Activated T-helper 2 cell treated with anti-CD3 and anti-CD28 coated beads, Interferon-gamma antibody, Interleukin-2, Interleukin-4, amounts not matched to agents 10 μg/mL and 5 μg/mL and 100 μg/mL, durations not matched to agents 14 hours and 24 hours and 36 hours (primary cell): ENCODE results near the gene GCC2. TPM values are rescaled to one million over a fixed set of nuclear protein-coding genes. Genes with fewer than 3 reads are reported as not detected.
"Not testable (repeated sequence)": the region's sequence is repeated elsewhere in the genome, so short reads cannot be mapped to it uniquely, and the experiment has no call there.

Experiments
- DNase-seq: peaks from one replicate; pipeline ENCODE4 v3.0.0; 2021; ENCODE audit warnings: low spot score
- H3K27ac Mint-ChIP-seq: one replicate; pipeline ENCODE4 v1.8.0; 2021; ENCODE audit warnings: mixed read lengths
- H3K27me3 Mint-ChIP-seq: one replicate; pipeline ENCODE4 v1.8.0; 2021; ENCODE audit warnings: low read depth, mixed read lengths
- H3K36me3 Mint-ChIP-seq: one replicate; pipeline ENCODE4 v1.8.0; 2021; ENCODE audit warnings: low read depth, mixed read lengths
- H3K4me1 Mint-ChIP-seq: one replicate; pipeline ENCODE4 v1.8.0; 2021; ENCODE audit warnings: low read depth, mixed read lengths
- H3K4me3 Mint-ChIP-seq: one replicate; pipeline ENCODE4 v1.8.0; 2021; ENCODE audit warnings: low read depth, mild to moderate bottlenecking, moderate library complexity, mixed read lengths
- H3K9me3 Mint-ChIP-seq: one replicate; pipeline ENCODE4 v1.8.0; 2021; ENCODE audit warnings: mixed read lengths
- intact Hi-C: fragments of 100-400 bp; cut with micrococcal nuclease; formaldehyde crosslinking; loops from one replicate; pipeline ENCODE4 v1.15.1; 2023
- total RNA-seq: library from RNA; stranded (reverse); gene quantifications from 2 replicates; pipeline ENCODE4 v1.2.3, GENCODE V29; 2022

The GCC2 gene
- total RNA-seq, 1 donor from 2014 or later = 38.8 TPM

DNA sequence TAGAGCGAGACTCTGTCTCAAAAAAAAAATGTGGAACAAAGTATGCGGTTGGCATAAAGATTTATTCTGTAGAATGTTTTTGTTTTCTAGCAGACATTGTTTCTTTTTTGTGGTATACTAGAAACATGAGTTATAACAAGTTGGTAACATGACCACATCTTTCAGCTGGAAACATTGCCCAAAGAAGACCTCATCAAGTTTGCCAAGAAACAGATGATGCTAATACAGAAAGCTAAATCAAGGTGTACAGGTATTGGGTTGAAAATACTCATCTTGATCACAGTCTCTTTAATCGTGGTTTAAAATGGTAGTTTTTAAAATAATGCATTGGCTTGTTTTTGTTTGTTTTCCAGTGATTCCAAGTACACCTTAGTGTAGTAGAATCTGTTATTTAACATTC is 1.9 kb downstream of the GCC2 start:
- DNase-seq = no peak
- Mint-ChIP-seq H3K27me3 (no peaks in the 10 kb centered on the region), H3K4me3 (no peak overlapping the region), H3K27ac (peak overlapping the region; percentile 3), H3K36me3 (peaks cover 49% of the 10 kb centered on the region), H3K9me3 (no peaks in the 10 kb centered on the region), H3K4me1 (peaks cover 41% of the 10 kb centered on the region)
- intact Hi-C loops = no loop called here

DNA sequence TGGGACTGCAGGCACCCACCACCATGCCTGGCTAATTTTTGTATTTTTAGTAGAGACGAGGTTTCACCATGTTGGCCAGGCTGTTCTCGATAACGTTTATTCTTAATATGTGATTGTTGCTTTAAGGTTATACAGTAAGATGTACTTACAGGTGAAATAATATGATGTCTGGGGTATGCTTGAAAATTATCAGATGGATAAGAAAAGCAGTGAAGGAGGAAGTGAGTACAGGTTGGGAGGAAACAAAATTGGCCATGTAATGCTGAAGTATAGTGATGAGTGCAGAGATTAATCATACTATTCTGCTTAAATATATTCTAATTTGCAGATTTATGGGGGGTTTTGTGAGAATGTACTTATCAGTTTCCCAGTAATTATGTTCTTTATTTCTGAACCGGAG is 3.0 kb downstream of the GCC2 start:
- H3K4me1 Mint-ChIP-seq = peaks cover 44% of the 10 kb centered on the region
- no peak for DNase-seq
- H3K27ac Mint-ChIP-seq = peak overlapping the region; percentile 56
- H3K9me3 Mint-ChIP-seq = peaks cover 1% of the 10 kb centered on the region
- H3K36me3 Mint-ChIP-seq = peaks cover 60% of the 10 kb centered on the region
- intact Hi-C loops = no loop called here
- H3K4me3 Mint-ChIP-seq = no peak overlapping the region
- no peaks in the 10 kb centered on the region for H3K27me3 Mint-ChIP-seq

DNA sequence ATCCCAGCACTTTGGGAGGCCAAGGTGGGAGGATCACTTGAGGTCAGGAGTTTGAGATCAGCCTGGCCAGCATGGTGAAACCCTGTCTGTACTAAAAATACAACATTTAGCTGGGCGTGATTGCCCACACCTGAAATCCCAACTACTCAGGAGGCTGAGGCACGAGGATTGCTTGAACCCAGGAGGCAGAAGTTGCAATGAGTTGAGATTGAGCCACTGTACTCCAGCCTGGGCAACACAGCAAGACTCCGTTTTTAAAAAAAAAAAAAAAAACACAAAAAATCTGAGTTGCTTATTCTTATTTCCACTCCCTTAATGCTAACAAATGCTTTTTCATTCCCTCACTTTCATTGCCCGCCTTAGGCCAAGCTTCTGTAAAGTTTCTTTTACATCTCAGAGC is 4.5 kb downstream of the GCC2 start:
- H3K4me3 Mint-ChIP-seq, H3K27me3 Mint-ChIP-seq, DNase-seq, intact Hi-C loops, H3K27ac Mint-ChIP-seq: not testable (repeated sequence)
- Mint-ChIP-seq H3K9me3 (peaks cover 17% of the 10 kb centered on the region), H3K4me1 (peaks cover 39% of the 10 kb centered on the region), H3K36me3 (peaks cover 75% of the 10 kb centered on the region)

DNA sequence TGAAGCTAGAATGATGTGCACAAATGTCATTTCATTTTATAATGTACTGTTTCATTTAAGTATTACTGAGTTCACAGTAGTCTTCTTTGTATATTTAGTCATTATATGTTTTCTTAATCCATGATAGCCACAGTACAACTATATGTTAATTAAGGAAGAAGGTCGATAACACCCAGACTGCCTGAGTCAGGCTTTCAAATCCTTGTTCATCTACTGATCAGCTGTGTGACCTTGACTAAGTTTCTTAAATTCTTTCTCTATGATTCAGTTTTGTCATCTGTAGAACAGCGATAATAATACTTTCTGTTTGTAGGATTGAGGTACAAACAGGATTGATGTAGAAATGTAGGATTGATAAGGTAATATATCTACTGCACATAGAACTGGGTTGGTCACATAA is 5.4 kb downstream of the GCC2 start:
- intact Hi-C loops = no loop called here
- no peak overlapping the region for H3K4me3 Mint-ChIP-seq

DNA sequence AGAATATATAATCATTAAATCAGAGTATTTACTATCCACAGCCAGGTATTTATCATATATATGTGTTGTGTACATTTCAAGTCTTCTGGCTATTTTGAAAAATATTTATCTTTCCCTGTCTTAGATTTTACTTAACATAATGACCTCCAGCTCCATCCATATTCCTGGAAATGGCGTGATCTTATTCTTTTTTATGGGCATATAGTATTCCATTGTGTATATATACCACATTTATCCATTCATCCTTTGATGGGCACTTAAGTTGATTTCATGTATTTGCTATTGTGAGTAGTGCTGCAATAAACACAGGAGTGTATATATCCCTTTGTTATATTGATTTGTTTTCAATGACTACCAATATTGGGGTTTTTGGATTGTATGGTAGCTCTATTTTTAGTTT is 6.6 kb downstream of the GCC2 start:
- Mint-ChIP-seq H3K27ac (no peak overlapping the region), H3K4me1 (peaks cover 38% of the 10 kb centered on the region), H3K27me3 (no peaks in the 10 kb centered on the region), H3K36me3 (peaks cover 94% of the 10 kb centered on the region), H3K9me3 (peaks cover 26% of the 10 kb centered on the region), H3K4me3 (no peak overlapping the region)
- DNase-seq = no peak
- intact Hi-C loops = no loop called here

More for the DNA sequence above, 5.4 kb downstream of the GCC2 start:
- Mint-ChIP-seq H3K27ac (no peak overlapping the region), H3K9me3 (peaks cover 25% of the 10 kb centered on the region), H3K27me3 (no peaks in the 10 kb centered on the region), H3K36me3 (peaks cover 85% of the 10 kb centered on the region), H3K4me1 (peaks cover 40% of the 10 kb centered on the region)
- no peak for DNase-seq

DNA sequence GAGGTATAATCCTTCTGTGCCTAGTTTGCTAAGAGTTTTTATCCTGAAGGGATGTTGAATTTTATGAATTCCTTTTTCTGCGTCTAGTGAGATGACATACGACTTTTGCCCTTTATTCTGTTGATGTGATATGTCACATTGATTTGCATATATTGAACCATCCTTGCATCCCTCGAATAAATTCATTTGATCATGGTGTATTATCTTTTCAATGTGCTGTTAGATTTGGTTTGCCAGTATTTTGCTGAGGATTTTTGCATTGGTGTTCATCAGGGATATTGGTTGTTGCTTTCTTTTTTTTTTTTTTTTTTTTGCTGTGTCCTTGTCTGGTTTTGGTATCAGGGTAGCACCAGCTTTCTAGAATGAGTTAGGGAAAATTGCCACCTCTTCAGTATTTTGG is 9.1 kb downstream of the GCC2 start:
- H3K9me3 Mint-ChIP-seq = peaks cover 30% of the 10 kb centered on the region
- no peaks in the 10 kb centered on the region for H3K27me3 Mint-ChIP-seq
- H3K4me3 Mint-ChIP-seq = no peak overlapping the region
- H3K36me3 Mint-ChIP-seq = peaks cover 86% of the 10 kb centered on the region
- peaks cover 26% of the 10 kb centered on the region for H3K4me1 Mint-ChIP-seq
- DNase-seq = no peak
- intact Hi-C loops = no loop called here
- H3K27ac Mint-ChIP-seq = no peak overlapping the region

DNA sequence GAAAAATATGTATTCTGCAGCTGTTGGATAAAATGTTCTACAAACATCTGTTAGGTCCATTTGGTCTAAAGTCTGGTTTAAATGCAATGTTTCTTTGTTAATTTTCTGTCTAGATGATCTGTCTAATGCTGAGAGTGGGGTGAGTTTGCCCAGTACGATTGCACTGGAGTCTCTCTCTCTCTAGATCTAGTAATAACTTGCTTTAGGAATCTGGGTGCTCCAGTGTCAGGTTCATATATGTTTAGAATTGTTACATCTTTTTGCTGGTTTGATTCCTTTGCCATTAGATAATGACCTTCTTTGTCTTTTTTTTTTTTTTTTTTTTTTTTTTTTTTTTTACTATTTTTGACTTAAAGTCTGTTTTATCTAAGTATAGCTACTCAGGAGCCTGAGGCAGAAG is 10.4 kb downstream of the GCC2 start:
- H3K27ac Mint-ChIP-seq = no peak overlapping the region
- H3K27me3 Mint-ChIP-seq = no peaks in the 10 kb centered on the region
- peaks cover 34% of the 10 kb centered on the region for H3K9me3 Mint-ChIP-seq
- peaks cover 88% of the 10 kb centered on the region for H3K36me3 Mint-ChIP-seq
- peaks cover 24% of the 10 kb centered on the region for H3K4me1 Mint-ChIP-seq
- H3K4me3 Mint-ChIP-seq = no peak overlapping the region
- intact Hi-C loops = no loop called here
- DNase-seq = no peak

DNA sequence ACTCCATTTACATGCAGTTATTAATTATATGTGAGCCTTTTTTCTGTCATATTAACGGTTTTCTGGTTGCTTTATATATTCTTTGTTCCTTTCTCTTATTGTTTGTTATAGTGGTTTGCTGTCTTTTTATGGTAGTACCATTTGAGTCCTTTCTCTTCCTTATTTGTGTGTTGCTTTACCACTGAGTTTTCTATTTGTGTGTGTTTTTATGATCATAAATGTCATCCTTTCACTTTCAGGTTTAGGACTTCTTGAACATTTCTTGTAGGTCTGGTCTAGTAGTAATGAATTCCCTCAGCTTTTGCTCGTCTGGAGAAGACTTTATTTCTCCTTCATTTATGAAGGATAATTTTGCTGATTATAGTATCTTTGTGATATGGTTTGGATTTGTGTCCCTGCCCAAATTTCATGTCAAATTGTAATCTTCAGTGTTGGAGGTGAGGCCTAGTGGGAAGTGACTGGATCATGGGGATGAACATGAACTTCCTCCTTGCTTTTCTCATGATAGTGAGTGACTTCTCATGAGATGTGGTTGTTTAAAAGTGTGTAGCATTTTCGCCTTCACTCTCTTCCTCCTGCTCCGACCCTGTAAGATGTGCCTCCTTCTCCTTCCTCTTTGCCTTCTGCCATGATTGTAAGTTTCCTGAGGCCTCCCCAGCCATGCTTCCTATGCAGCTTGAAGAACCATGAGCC is 11.5 kb downstream of the GCC2 start:
- peaks cover 88% of the 10 kb centered on the region for H3K36me3 Mint-ChIP-seq
- no peak overlapping the region for H3K4me3 Mint-ChIP-seq
- peaks cover 34% of the 10 kb centered on the region for H3K9me3 Mint-ChIP-seq
- peak overlapping the region; percentile 34 for H3K27ac Mint-ChIP-seq
- H3K4me1 Mint-ChIP-seq = peaks cover 24% of the 10 kb centered on the region
- DNase-seq = no peak
- intact Hi-C loops = no loop called here
- H3K27me3 Mint-ChIP-seq = no peaks in the 10 kb centered on the region

DNA sequence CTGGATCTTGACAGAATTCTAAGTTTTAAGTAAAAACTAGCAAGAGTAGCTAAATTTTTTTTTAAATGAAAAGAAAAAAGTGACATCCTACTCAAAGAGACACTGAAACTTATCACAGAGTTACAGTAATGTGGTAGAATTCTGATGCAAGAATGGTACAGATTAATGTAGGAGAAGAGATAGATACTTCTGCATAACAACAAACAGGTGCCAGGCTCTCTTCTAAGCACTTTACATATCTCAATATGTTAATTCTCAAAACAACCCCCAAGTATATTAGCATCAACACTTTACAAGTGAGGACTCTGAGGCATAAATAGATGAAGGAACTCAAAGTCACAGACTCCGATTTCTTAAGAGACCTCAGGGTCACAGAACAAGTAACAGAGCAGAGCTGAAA is 28.1 kb downstream of the GCC2 start:
- Mint-ChIP-seq H3K27me3 (no peaks in the 10 kb centered on the region), H3K36me3 (peaks cover 64% of the 10 kb centered on the region), H3K9me3 (no peaks in the 10 kb centered on the region), H3K27ac (no peak overlapping the region), H3K4me1 (no peaks in the 10 kb centered on the region), H3K4me3 (no peak overlapping the region)
- intact Hi-C loops = no loop called here
- DNase-seq = no peak

DNA sequence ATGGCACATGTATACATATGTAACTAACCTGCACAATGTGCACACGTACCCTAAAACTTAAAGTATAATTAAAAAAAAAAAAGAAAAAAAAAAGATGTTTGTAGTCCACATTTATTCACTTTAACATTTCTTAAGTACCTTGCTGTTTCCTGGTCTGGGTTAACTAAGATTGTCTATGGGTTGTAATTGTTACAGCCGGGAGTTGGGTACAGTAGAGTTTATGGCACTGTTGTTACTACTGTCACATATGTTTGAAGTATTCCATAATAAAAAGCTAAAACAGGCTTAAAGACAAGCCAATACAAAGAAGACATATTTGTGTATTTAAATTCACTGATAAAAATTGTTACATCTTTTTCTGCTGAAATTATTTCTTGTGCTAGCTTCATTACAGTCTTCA is 36.2 kb downstream of the GCC2 start:
- Mint-ChIP-seq H3K27ac (no peak overlapping the region), H3K9me3 (peaks cover 4% of the 10 kb centered on the region), H3K4me1 (no peaks in the 10 kb centered on the region), H3K27me3 (no peaks in the 10 kb centered on the region), H3K4me3 (no peak overlapping the region), H3K36me3 (peaks cover 61% of the 10 kb centered on the region)
- DNase-seq = no peak
- intact Hi-C loops = no loop called here

DNA sequence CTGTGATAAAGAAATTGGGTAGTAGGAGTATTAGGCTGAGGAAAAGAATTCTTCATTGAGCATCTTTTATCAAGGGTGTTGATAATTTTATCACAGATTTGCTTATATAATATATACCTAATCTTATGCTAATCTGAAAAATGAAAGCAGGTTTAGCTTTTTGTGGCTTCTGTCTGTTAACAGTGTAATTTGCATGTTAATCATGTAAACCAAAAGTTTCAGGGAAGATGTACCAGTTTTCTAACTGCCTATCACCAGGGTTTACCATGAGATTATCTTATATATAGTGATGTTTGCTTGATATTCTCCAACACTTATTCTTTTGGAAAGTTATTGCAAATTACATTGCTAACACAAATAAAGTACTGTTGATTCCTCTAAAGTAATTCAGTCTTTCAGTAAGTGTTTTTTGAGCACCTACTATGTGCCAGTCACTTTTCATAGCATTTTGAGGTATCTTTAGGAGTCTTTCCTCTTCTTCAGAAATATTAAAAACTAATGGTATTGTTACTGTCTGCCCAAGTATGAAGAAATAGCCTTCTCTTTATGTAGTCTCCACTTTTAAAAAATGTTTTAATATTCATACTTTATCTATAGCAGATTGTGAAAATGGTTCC is 41.6 kb downstream of the GCC2 start:
- H3K4me1 Mint-ChIP-seq = peaks cover 5% of the 10 kb centered on the region
- intact Hi-C loops = no loop called here
- no peak for DNase-seq
- H3K36me3 Mint-ChIP-seq = peaks cover 56% of the 10 kb centered on the region
- no peak overlapping the region for H3K27ac Mint-ChIP-seq
- no peaks in the 10 kb centered on the region for H3K9me3 Mint-ChIP-seq
- no peak overlapping the region for H3K4me3 Mint-ChIP-seq
- no peaks in the 10 kb centered on the region for H3K27me3 Mint-ChIP-seq

DNA sequence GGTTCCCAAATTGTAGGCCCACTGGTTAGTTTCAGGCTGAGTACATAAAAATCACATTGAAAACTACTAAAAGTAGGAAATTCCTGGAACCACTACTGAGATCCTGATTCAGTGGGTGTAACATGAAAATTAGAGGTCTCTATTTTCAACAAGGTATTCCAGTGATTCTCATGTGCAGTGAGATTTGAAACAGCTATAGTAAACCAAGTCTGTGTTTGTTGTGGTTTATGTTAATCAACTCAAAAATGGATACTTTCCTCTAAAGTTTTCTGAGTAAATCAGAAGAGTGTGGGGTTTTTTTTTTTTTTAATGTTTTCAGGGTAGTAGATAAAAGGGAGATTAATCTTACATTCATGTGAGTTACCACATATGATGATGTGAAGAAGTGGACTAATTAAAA is 42.8 kb downstream of the GCC2 start:
- peaks cover 5% of the 10 kb centered on the region for H3K4me1 Mint-ChIP-seq
- H3K9me3 Mint-ChIP-seq = no peaks in the 10 kb centered on the region
- no peak overlapping the region for H3K4me3 Mint-ChIP-seq
- no peak overlapping the region for H3K27ac Mint-ChIP-seq
- peaks cover 53% of the 10 kb centered on the region for H3K36me3 Mint-ChIP-seq
- H3K27me3 Mint-ChIP-seq = no peaks in the 10 kb centered on the region
- intact Hi-C loops = no loop called here
- DNase-seq = no peak

DNA sequence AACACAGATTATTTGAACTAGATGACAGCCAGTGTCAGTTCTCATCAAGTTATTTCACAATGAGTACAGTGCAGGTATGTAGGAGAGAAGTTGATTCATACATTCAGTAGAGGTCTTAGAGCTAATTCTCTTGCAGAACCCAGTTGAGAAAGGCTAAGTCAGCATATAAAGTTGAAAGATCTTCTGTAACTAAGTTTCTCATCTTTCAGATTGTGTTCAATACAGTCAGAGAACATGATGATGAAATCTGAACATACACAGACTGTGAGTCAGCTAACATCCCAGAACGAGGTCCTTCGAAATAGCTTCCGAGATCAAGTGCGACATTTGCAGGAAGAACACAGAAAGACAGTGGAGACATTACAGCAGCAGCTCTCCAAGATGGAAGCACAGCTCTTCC is 43.4 kb downstream of the GCC2 start:
- no peak overlapping the region for H3K27ac Mint-ChIP-seq
- intact Hi-C loops = no loop called here

More for the DNA sequence above, 43.4 kb downstream of the GCC2 start:
- H3K9me3 Mint-ChIP-seq = no peaks in the 10 kb centered on the region
- no peaks in the 10 kb centered on the region for H3K27me3 Mint-ChIP-seq
- no peak overlapping the region for H3K4me3 Mint-ChIP-seq
- peaks cover 56% of the 10 kb centered on the region for H3K36me3 Mint-ChIP-seq
- no peak for DNase-seq
- H3K4me1 Mint-ChIP-seq = peaks cover 5% of the 10 kb centered on the region
